PFSK-1 (cell line): Measurements from ENCODE around the gene TGM5.

Experiments
- FOXP2 ChIP-seq: optimal IDR thresholded peaks from 2 replicates; pipeline ENCODE3; 2011; ENCODE audit warnings: borderline replicate concordance, control low read depth, inconsistent platforms; ENCODE audit not compliant: insufficient read depth; ENCODE audit errors: extremely low read length, extremely low read depth
- POLR2AphosphoS5 ChIP-seq: IDR thresholded peaks from 2 replicates; pipeline ENCODE4 v1.6.1; 2012; ENCODE audit warnings: low read depth, mild to moderate bottlenecking, control low read depth, low read length, moderate library complexity
- SIN3A ChIP-seq: IDR thresholded peaks from 2 replicates; pipeline ENCODE4 v1.6.1; 2012; ENCODE audit warnings: mild to moderate bottlenecking, low read length, moderate library complexity, borderline replicate concordance; ENCODE audit not compliant: insufficient read depth
- TAF1 ChIP-seq: IDR thresholded peaks from 2 replicates; pipeline ENCODE4 v1.6.1; 2012; ENCODE audit warnings: low read length, control low read depth, borderline replicate concordance; ENCODE audit not compliant: insufficient read depth
- TF ChIP-seq, protein P1 (sequence below), 2 experiments: IDR thresholded peaks; 2 replicates each; pipeline versions ENCODE4 v1.6.1 to v1.8.0; 2011 to 2012; ENCODE audit warnings: low read depth in 2 of 2, low read length in 2 of 2, control low read depth in 1 of 2, inconsistent platforms in 1 of 2, mild to moderate bottlenecking in 1 of 2, moderate library complexity in 1 of 2; ENCODE audit not compliant: insufficient read depth in 1 of 2

The TGM5 gene

DNA sequence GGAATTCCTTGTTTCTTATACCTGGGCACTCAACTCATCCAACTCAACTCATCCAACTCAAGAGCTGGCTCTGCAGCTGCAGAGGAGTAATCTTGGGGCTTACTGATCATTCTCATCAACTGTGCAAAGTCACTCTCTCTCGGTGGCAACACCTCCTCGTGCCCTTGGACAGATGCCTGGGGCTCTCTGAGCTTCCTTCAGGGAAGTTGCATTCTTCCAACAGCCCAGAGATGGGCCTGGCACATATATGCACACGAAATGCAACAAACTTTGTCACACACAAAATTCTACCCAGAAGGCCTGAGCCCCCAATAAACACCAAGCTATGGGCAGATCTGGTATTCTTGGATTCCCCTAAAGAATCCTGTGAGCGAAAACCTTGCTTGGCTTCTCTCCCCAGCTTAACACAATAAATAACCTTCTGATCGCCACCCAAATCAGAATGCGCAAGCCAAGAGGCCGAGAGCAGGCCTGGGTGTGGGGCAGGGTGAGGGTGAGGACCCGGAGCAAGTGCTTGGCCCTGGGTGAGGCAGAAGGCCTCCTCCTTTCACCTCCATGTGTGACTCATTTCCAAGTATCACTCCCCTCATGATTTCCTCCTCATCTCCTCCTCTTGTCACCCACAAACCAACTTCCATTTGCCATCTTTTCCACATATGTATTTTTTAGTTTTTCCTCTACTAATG, 15.4 kb downstream of the TGM5 start:
- TF ChIP-seq SIN3A (no peak), TAF1 (no peak), FOXP2 (no peak), POLR2AphosphoS5 (no peak)
- TF ChIP-seq, protein P1, sequence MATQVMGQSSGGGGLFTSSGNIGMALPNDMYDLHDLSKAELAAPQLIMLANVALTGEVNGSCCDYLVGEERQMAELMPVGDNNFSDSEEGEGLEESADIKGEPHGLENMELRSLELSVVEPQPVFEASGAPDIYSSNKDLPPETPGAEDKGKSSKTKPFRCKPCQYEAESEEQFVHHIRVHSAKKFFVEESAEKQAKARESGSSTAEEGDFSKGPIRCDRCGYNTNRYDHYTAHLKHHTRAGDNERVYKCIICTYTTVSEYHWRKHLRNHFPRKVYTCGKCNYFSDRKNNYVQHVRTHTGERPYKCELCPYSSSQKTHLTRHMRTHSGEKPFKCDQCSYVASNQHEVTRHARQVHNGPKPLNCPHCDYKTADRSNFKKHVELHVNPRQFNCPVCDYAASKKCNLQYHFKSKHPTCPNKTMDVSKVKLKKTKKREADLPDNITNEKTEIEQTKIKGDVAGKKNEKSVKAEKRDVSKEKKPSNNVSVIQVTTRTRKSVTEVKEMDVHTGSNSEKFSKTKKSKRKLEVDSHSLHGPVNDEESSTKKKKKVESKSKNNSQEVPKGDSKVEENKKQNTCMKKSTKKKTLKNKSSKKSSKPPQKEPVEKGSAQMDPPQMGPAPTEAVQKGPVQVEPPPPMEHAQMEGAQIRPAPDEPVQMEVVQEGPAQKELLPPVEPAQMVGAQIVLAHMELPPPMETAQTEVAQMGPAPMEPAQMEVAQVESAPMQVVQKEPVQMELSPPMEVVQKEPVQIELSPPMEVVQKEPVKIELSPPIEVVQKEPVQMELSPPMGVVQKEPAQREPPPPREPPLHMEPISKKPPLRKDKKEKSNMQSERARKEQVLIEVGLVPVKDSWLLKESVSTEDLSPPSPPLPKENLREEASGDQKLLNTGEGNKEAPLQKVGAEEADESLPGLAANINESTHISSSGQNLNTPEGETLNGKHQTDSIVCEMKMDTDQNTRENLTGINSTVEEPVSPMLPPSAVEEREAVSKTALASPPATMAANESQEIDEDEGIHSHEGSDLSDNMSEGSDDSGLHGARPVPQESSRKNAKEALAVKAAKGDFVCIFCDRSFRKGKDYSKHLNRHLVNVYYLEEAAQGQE (IDR thresholded peaks at IDR 0.05; ENCODE audit: insufficient read depth in 1 of 2, low read depth in 2 of 2, low read length in 2 of 2) = no peak

DNA sequence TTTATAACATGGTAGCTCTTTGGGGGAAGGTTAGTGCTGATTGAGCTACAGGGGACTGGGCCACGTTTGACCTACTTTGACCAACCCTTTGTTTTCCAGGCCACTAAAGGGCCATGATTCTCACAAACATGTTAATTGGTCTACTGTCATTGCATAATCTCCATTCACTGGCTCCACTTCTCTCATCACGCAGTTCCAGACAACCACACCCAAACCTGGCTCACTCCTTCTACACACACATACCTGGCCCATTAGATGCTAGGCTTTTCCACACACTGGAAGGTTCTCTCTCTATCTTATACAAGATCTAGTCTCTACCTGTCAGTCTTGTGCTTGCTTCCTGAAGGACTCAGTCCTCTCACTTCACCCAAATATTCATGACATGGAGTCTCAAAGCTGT, 15.9 kb downstream of the TGM5 start:
- TF ChIP-seq TAF1 = no peak
- TF ChIP-seq, protein P1 (IDR thresholded peaks at IDR 0.05; ENCODE audit: insufficient read depth in 1 of 2, low read depth in 2 of 2, low read length in 2 of 2) = no peak
- no peak for TF ChIP-seq POLR2AphosphoS5
- no peak for TF ChIP-seq FOXP2
- TF ChIP-seq SIN3A = no peak

DNA sequence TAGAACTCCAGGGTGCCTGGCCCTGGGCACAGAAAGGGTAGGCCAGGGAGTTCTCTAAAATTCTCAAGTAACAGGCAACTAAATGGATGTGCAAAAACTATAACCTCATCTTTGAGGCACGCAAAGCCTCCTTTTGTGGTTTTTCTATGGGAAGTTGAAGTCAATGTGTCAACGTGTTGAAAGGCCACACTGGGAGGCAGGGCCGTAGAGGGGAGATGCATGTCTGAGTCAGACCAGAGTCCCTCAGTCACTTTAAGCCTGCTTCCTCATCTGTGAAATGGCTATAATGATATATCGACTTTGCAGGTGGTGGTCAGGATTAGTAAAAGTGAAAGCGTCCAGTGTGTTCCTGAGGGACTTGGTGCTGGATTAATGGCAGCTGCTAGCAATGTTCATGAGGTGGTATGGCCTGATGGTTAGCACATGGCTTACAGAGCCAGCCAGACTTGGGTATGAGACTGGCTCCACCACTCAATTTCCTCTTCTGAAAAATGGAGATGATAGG, 17.0 kb downstream of the TGM5 start:
- TF ChIP-seq SIN3A (no peak), TAF1 (no peak)

DNA sequence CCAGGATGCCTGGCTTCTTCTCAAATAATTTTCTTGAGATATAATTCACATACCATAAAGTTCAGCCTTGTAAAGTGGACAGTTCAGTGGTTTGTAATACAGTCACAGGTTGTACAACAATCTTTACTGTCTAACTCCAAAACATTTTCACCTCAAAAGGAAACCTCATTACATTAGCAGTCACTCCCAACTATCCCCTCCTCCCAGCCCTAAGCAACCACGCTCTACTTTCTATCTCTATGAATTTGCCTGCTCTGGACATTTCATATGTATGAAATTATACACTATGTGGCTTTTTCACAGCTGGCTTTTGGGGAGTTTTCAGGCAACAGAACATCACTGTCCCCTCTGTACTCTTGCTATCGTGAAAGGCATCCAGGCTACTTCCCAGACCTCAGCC, 17.5 kb downstream of the TGM5 start:
- TF ChIP-seq, protein P1 (IDR thresholded peaks at IDR 0.05; ENCODE audit: insufficient read depth in 1 of 2, low read depth in 2 of 2, low read length in 2 of 2) = no peak
- TF ChIP-seq POLR2AphosphoS5 (no peak), SIN3A (no peak), FOXP2 (no peak), TAF1 (no peak)

DNA sequence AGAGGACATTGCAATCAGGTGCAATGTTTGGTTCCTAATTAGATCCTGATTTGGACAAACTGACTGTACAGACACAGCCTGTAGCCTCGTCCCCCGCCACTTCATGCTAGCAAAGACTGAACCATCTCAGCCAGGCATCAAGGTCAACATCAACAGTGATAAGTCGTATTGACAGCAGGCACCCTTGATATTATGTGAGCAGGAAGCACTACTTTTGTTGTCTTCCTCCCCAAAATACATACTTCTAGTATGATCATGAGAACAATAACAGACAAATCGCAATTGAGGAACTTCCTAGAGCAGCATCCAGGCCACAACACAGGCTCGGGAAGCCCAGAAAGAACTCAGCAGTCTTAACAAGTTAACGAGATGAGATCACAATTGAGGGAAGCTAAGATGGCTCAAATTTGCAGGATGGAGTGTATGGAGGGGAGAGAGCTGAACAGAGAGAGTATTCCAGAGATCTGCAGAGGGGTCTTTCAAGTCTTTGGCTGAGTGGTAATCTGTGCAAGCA, 20.4 kb downstream of the TGM5 start:
- no peak for TF ChIP-seq TAF1

DNA sequence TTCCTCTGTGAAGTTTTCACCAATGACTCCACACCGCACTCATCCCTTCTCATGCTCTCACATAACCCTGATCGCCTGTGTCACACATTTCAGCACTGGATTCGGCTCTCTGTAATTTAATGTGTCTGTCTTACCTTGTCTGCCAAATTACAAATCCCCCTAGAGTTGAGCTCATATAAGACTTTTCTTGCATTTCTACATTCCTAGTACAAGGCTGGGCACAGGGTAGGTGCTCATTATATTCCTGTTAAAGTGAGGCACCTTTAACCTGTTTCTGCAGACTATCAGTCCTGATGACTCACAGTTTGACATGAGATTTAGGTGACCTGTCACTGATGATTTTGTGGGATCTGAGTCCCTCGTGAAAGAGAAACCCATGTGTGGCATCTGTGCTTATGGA, 22.6 kb downstream of the TGM5 start:
- TF ChIP-seq SIN3A = no peak
- TF ChIP-seq TAF1 = no peak
- no peak for TF ChIP-seq FOXP2
- no peak for TF ChIP-seq POLR2AphosphoS5
- TF ChIP-seq, protein P1 (IDR thresholded peaks at IDR 0.05; ENCODE audit: insufficient read depth in 1 of 2, low read depth in 2 of 2, low read length in 2 of 2) = no peak
